ENCODE data around the gene SMIM1.

The SMIM1 gene

DNA sequence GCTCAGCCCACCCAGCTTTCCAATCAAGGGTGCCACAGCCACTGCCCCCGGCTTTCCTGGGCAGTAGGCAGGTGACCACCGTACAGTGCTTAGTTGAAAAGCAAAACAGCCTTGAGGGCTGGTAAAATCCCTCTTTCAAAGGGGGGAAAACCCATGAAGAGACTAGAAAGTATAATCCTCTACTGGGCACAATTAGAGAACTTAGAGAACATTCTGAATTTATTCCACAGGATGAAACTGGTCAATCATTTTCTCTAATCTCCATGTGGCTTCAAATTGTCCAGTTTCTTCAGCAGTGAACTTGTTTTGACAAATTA, 39.0 kb downstream of the SMIM1 start:
- Mint-ChIP-seq H3K27me3 (ENCODE audit: low read depth) (no peaks in the 10 kb centered on the region), H3K36me3 (ENCODE audit: low read depth) (peaks cover 12% of the 10 kb centered on the region), H3K27ac (peak overlapping the region in 1 of 3 experiments; percentile 35), H3K9me3 (peaks cover 4% of the 10 kb centered on the region), H3K4me1 (no peaks in the 10 kb centered on the region), H3K4me3 (no peak overlapping the region)
- TF ChIP-seq, protein P1, sequence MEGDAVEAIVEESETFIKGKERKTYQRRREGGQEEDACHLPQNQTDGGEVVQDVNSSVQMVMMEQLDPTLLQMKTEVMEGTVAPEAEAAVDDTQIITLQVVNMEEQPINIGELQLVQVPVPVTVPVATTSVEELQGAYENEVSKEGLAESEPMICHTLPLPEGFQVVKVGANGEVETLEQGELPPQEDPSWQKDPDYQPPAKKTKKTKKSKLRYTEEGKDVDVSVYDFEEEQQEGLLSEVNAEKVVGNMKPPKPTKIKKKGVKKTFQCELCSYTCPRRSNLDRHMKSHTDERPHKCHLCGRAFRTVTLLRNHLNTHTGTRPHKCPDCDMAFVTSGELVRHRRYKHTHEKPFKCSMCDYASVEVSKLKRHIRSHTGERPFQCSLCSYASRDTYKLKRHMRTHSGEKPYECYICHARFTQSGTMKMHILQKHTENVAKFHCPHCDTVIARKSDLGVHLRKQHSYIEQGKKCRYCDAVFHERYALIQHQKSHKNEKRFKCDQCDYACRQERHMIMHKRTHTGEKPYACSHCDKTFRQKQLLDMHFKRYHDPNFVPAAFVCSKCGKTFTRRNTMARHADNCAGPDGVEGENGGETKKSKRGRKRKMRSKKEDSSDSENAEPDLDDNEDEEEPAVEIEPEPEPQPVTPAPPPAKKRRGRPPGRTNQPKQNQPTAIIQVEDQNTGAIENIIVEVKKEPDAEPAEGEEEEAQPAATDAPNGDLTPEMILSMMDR (IDR thresholded peaks at IDR 0.05; ENCODE audit: unreplicated experiment in 3 of 3), result no peak

DNA sequence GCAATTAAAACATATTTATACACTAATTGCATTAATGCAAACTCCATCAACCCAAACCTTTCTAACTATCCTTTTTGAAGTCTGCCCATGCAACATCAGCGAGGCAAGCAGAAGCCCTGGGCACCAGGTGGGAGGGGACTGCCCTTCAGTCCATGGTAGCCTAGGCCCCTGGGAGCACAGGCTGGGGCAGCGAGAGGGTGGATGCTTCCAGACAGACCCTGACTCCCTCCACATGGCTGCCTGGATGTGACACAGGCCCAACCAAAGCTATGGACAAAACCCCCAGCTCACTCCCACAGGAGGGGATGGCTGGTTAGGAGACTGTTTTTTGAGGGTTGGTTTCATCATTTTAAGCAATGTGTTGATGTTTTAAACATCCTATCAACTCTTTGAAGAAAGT, 41.5 kb downstream of the SMIM1 start:
- Mint-ChIP-seq H3K9me3 (no peaks in the 10 kb centered on the region), H3K4me1 (no peaks in the 10 kb centered on the region), H3K4me3 (no peak overlapping the region), H3K27ac (no peak overlapping the region), H3K27me3 (ENCODE audit: low read depth) (no peaks in the 10 kb centered on the region), H3K36me3 (ENCODE audit: low read depth) (peaks cover 23% of the 10 kb centered on the region)
- TF ChIP-seq, protein P1 (IDR thresholded peaks at IDR 0.05; ENCODE audit: unreplicated experiment in 3 of 3), result no peak

DNA sequence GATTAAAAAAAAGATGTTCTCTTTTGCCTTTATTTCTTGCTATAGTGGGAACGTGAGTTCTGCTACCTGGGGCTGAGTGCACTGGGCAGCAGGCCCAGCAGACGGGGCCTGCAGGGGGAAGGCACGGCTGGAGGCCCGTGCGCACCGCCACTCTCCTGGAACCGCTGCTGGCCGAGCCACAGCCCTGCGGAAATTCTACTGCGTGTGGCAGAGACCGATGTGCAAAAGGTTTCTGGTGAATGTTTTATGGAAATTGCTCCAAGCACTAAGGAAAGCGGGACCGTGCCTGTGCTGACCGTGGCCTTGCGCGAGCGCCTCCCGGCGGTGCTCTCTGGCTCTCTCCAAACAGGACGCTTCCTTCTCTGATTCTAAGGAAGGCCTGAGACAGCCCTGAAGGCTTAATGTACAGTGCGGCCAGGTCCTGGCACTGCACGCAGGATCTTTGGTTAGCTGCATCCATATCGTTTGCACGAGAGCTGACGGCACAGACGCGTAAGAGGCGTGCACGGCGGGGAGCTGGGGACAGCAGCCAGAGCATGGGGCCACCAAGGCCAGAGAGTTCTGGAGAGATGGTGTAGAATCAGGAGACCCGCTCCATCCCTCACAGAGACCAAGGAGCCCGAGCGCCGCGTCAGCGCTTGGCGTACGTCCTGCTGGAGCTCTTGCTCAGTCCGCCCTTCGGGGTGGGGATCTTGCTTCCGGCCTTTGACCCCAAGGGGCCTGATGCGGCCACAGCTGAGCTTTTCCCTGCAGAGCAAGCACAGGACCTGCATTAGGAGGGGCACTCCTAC, 42.4 kb downstream of the SMIM1 start:
- Mint-ChIP-seq H3K36me3 (ENCODE audit: low read depth) (peaks cover 32% of the 10 kb centered on the region), H3K4me3 (no peak overlapping the region), H3K4me1 (peaks cover 8% of the 10 kb centered on the region), H3K27me3 (ENCODE audit: low read depth) (no peaks in the 10 kb centered on the region), H3K9me3 (no peaks in the 10 kb centered on the region), H3K27ac (peak overlapping the region; percentile 9 to 46 (median 21))
- TF ChIP-seq, protein P1 (IDR thresholded peaks at IDR 0.05; ENCODE audit: unreplicated experiment in 3 of 3), result no peak

DNA sequence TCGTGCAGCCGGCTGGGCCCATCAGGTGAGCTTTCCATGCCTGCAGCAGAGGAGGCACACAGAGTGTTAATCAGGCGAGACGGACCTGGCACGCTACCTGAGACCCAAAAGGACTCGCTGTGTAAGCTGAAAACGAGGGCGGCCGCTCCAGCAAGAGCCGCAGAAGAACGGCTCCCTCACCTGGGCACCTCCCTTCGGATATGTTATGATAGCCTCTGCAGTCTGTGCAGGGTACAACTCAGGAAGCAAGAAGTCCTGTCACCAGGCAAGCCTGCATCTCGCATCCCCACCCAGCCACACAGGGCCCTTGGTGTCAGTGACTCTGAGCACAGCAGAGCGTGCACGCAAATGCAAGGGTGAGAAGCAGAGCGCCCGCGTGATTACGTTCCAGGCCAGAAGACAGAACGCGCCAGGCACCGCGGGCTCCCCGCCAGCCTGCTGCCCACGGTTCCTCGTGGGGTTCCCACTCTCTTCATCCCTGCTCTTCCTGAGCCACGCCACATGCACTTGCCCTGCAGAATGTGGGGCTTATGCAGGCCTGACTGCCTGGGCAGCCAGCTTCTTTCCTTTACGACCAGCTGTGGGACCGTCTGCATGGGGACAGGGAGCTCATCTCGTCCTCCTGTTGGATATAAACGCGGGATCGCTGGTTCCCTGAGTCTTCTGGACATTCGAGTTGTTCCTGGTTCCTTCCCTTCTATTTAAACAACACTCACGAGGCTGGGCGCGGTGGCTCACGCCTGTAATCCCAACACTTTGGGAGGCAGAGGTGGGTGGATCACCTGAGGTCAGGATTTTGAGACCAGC, 44.0 kb downstream of the SMIM1 start:
- TF ChIP-seq, protein P1 (IDR thresholded peaks at IDR 0.05; ENCODE audit: unreplicated experiment in 3 of 3), result no peak
- no peak overlapping the region for H3K4me3 Mint-ChIP-seq
- H3K27me3 Mint-ChIP-seq (ENCODE audit: low read depth), result no peaks in the 10 kb centered on the region
- no peak overlapping the region for H3K27ac Mint-ChIP-seq
- no peaks in the 10 kb centered on the region for H3K9me3 Mint-ChIP-seq
- peaks cover 41% of the 10 kb centered on the region for H3K36me3 Mint-ChIP-seq (ENCODE audit: low read depth)
- peaks cover 16% of the 10 kb centered on the region for H3K4me1 Mint-ChIP-seq

DNA sequence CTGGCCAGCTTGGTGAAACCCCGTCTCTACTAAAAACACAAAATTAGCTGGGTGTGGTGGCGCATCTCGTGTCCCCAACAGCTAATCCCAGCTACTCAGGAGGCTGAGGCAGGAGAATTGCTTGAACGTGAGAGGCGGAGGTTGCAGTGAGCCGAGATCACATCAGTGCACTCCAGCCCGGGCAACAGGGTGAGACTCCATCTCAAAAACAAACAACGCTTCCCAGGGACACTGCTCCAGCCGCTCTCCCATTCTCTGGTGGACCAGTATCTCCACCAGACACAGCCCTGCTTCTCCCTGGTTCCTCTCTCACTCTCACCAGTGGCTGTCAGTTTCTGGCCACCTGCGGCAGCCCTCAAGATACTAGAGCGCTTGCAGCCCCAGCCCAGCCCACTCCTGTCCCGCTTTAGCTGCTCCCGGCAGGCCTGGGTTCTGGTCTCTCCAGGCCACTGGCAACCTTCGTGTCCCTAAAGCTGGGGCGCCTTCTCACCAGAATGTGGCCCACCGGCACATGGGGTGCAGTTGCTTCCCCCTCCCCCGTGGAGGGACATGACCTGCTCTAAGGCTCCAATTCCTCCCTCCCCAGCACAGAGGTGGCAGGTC, 44.7 kb downstream of the SMIM1 start:
- H3K36me3 Mint-ChIP-seq (ENCODE audit: low read depth), result peaks cover 48% of the 10 kb centered on the region
- H3K4me3 Mint-ChIP-seq, result no peak overlapping the region
- peaks cover 18% of the 10 kb centered on the region for H3K4me1 Mint-ChIP-seq
- no peak overlapping the region for H3K27ac Mint-ChIP-seq
- H3K27me3 Mint-ChIP-seq (ENCODE audit: low read depth), result no peaks in the 10 kb centered on the region
- TF ChIP-seq, protein P1 (IDR thresholded peaks at IDR 0.05; ENCODE audit: unreplicated experiment in 3 of 3), result no peak
- H3K9me3 Mint-ChIP-seq, result no peaks in the 10 kb centered on the region

Measured in nephron (organoid).